GM19193 (cell line): ENCODE data around the gene FBXL7.

ENCODE experiments used
- POLR2A ChIP-seq: IDR thresholded peaks from 4 replicates; pipeline ENCODE4 v1.6.1; 2011; ENCODE audit not compliant: insufficient read depth, insufficient read length; ENCODE audit errors: extremely low read depth

The FBXL7 gene

GRCh38 chr5:15547261-15547839 is 47.4 kb downstream of the FBXL7 start:
- no peak for TF ChIP-seq POLR2A

- TF ChIP-seq POLR2A: no peak
Measured at GRCh38 chr5:15549961-15550360, 50.0 kb downstream of the FBXL7 start.

GRCh38 chr5:15550502-15551112 is 50.6 kb downstream of the FBXL7 start:
- no peak for TF ChIP-seq POLR2A

- TF ChIP-seq POLR2A: no peak
Measured at GRCh38 chr5:15551113-15551504, 51.1 kb downstream of the FBXL7 start.

- no peak for TF ChIP-seq POLR2A
Measured at GRCh38 chr5:15554542-15554941, 54.6 kb downstream of the FBXL7 start.

GRCh38 chr5:15555176-15555575 is 55.2 kb downstream of the FBXL7 start:
- TF ChIP-seq POLR2A: no peak

GRCh38 chr5:15558240-15558639 is 58.3 kb downstream of the FBXL7 start:
- TF ChIP-seq POLR2A: no peak

- TF ChIP-seq POLR2A: no peak
Measured at GRCh38 chr5:15558681-15559080, 58.7 kb downstream of the FBXL7 start.

- TF ChIP-seq POLR2A: no peak
Measured at GRCh38 chr5:15560421-15560820, 60.4 kb downstream of the FBXL7 start.

- TF ChIP-seq POLR2A: no peak
Measured at GRCh38 chr5:15564523-15564922, 64.5 kb downstream of the FBXL7 start.

GRCh38 chr5:15564957-15565356 is 65.0 kb downstream of the FBXL7 start:
- no peak for TF ChIP-seq POLR2A

- no peak for TF ChIP-seq POLR2A
Measured at GRCh38 chr5:15566306-15566705, 66.3 kb downstream of the FBXL7 start.

- no peak for TF ChIP-seq POLR2A
Measured at GRCh38 chr5:15566789-15567188, 66.8 kb downstream of the FBXL7 start.

- TF ChIP-seq POLR2A: no peak
Measured at GRCh38 chr5:15570491-15570890, 70.5 kb downstream of the FBXL7 start.

GRCh38 chr5:15571081-15571480 is 71.1 kb downstream of the FBXL7 start:
- no peak for TF ChIP-seq POLR2A

- no peak for TF ChIP-seq POLR2A
Measured at GRCh38 chr5:15571618-15572017, 71.6 kb downstream of the FBXL7 start.

- TF ChIP-seq POLR2A: no peak
Measured at GRCh38 chr5:15573590-15573989, 73.6 kb downstream of the FBXL7 start.

GRCh38 chr5:15574128-15574527 is 74.1 kb downstream of the FBXL7 start:
- no peak for TF ChIP-seq POLR2A

GRCh38 chr5:15574806-15575325 is 74.9 kb downstream of the FBXL7 start:
- no peak for TF ChIP-seq POLR2A
